ENCODE measurements around the gene ZDHHC5. TPM values are rescaled to one million over a fixed set of nuclear protein-coding genes. Genes with fewer than 3 reads are reported as not detected.

ZDHHC5 gene
- total RNA-seq, 1 donor from 2014 or later, result 89.8 TPM

DNA sequence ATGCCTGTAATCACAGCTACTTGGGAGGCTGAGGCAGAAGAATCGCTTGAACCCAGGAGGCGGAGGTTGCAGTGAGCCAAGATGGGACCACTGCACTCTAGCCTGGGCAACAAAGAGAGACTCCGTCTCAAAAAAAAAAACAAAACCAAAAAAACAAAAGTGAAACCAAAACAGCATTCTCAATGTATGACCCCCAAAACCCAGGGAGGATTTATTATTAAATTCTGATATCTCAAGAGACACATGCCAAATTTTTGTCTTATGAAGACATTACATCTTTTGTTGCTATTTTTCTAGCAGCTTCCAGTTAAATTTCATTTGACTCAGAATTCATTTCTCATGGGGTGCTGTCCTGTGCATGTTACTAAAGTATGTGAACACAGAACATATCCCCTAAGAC, 15.3 kb upstream of the ZDHHC5 start:
- Histone ChIP-seq H3K36me3 (ENCODE audit: insufficient read depth, low read length) (no peaks in the 10 kb centered on the region), H3K9ac (ENCODE audit: low read length) (no peak overlapping the region), H3K4me3 (ENCODE audit: insufficient read depth, low read depth, low read length) (no peak overlapping the region), H2AFZ (ENCODE audit: low read depth, low read length) (no peak overlapping the region), H4K20me1 (ENCODE audit: insufficient read depth, low read length) (peaks cover 18% of the 10 kb centered on the region), H3K27ac (ENCODE audit: low read depth, low read length) (no peak overlapping the region), H3K4me2 (ENCODE audit: low read length) (no peak overlapping the region), H3K4me1 (ENCODE audit: insufficient read depth, low read length) (peaks cover 22% of the 10 kb centered on the region), H3K27me3 (ENCODE audit: insufficient read depth, low read length) (peaks cover 16% of the 10 kb centered on the region), H3K79me2 (ENCODE audit: insufficient read depth, low read length) (peaks cover 1% of the 10 kb centered on the region), H3K9me3 (ENCODE audit: insufficient read depth, low read depth, low read length) (no peaks in the 10 kb centered on the region)
- TF ChIP-seq EZH2 (IDR thresholded peaks at IDR 0.05; ENCODE audit: insufficient read depth, low read length) (no peak), CTCF (IDR thresholded peaks at IDR 0.05; ENCODE audit: insufficient read depth, low read depth, low read length) (no peak)
- H3K27me3 Mint-ChIP-seq (ENCODE audit: low read depth, unreplicated experiment), result no peaks in the 10 kb centered on the region
- H3K9me3 Mint-ChIP-seq (ENCODE audit: unreplicated experiment), result no peaks in the 10 kb centered on the region
- no peak overlapping the region for H3K4me3 Mint-ChIP-seq (ENCODE audit: unreplicated experiment)
- peaks cover 31% of the 10 kb centered on the region for H3K4me1 Mint-ChIP-seq (ENCODE audit: low read depth, unreplicated experiment)
- FAIRE-seq (no peak), DNase-seq (ENCODE audit: low read depth) (no peak)
- no peaks in the 10 kb centered on the region for H3K36me3 Mint-ChIP-seq (ENCODE audit: low read depth, unreplicated experiment)
- peak overlapping the region; percentile 66 for H3K27ac Mint-ChIP-seq (ENCODE audit: unreplicated experiment)

DNA sequence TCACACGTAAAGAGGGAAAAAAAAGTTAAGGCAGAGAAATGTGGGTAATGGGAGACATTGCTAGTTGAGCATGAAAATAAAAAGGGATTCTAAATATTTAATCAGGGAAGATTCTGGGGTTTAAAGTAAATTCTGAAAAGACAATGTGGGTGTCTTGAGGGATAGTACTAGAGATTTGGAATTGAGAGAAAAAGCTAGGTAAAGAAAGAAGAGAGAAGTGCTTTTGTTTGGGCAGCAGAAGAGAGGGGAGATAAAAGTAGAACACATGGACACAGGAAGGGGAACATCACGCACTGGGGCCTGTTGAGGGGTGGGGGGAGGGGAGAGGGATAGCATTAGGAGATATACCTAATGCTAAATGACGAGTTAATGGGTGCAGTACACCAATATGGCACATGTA, 14.8 kb upstream of the ZDHHC5 start:
- peaks cover 6% of the 10 kb centered on the region for H3K79me2 ChIP-seq (ENCODE audit: insufficient read depth, low read length)
- H3K9me3 ChIP-seq (ENCODE audit: insufficient read depth, low read depth, low read length), result no peaks in the 10 kb centered on the region
- no peak overlapping the region for H2AFZ ChIP-seq (ENCODE audit: low read depth, low read length)
- DNase-seq (ENCODE audit: low read depth), result no peak
- no peak overlapping the region for H3K4me3 ChIP-seq (ENCODE audit: insufficient read depth, low read depth, low read length)
- H3K9ac ChIP-seq (ENCODE audit: low read length), result no peak overlapping the region
- TF ChIP-seq EZH2 (IDR thresholded peaks at IDR 0.05; ENCODE audit: insufficient read depth, low read length) (no peak), CTCF (IDR thresholded peaks at IDR 0.05; ENCODE audit: insufficient read depth, low read depth, low read length) (no peak)
- H3K9me3 Mint-ChIP-seq (ENCODE audit: unreplicated experiment), result no peaks in the 10 kb centered on the region
- H3K4me3 Mint-ChIP-seq (ENCODE audit: unreplicated experiment), result no peak overlapping the region
- H3K36me3 ChIP-seq (ENCODE audit: insufficient read depth, low read length), result no peaks in the 10 kb centered on the region
- H3K27ac Mint-ChIP-seq (ENCODE audit: unreplicated experiment), result no peak overlapping the region
- no peak for FAIRE-seq
- H3K4me1 Mint-ChIP-seq (ENCODE audit: low read depth, unreplicated experiment), result peaks cover 26% of the 10 kb centered on the region
- no peaks in the 10 kb centered on the region for H3K27me3 Mint-ChIP-seq (ENCODE audit: low read depth, unreplicated experiment)
- no peak overlapping the region for H3K4me2 ChIP-seq (ENCODE audit: low read length)
- H3K27ac ChIP-seq (ENCODE audit: low read depth, low read length), result no peak overlapping the region
- no peaks in the 10 kb centered on the region for H3K36me3 Mint-ChIP-seq (ENCODE audit: low read depth, unreplicated experiment)
- peaks cover 11% of the 10 kb centered on the region for H3K27me3 ChIP-seq (ENCODE audit: insufficient read depth, low read length)
- peaks cover 15% of the 10 kb centered on the region for H4K20me1 ChIP-seq (ENCODE audit: insufficient read depth, low read length)
- H3K4me1 ChIP-seq (ENCODE audit: insufficient read depth, low read length), result peaks cover 20% of the 10 kb centered on the region

GRCh38 chr11:57656885-57657193, 11.1 kb upstream of the ZDHHC5 start:
- H3K9me3 Mint-ChIP-seq (ENCODE audit: unreplicated experiment), result no peaks in the 10 kb centered on the region
- Histone ChIP-seq H3K27me3 (ENCODE audit: insufficient read depth, low read length) (no peaks in the 10 kb centered on the region), H3K36me3 (ENCODE audit: insufficient read depth, low read length) (peaks cover 17% of the 10 kb centered on the region), H3K27ac (ENCODE audit: low read depth, low read length) (peak overlapping the region; percentile 76), H3K4me2 (ENCODE audit: low read length) (peak overlapping the region; percentile 94), H3K79me2 (ENCODE audit: insufficient read depth, low read length) (peaks cover 34% of the 10 kb centered on the region), H3K4me1 (ENCODE audit: insufficient read depth, low read length) (peaks cover 4% of the 10 kb centered on the region), H4K20me1 (ENCODE audit: insufficient read depth, low read length) (peaks cover 4% of the 10 kb centered on the region), H3K9ac (ENCODE audit: low read length) (peak overlapping the region; percentile 80), H3K4me3 (ENCODE audit: insufficient read depth, low read depth, low read length) (peak overlapping the region; percentile 94), H3K9me3 (ENCODE audit: insufficient read depth, low read depth, low read length) (no peaks in the 10 kb centered on the region), H2AFZ (ENCODE audit: low read depth, low read length) (peak overlapping the region; percentile 16)
- H3K27ac Mint-ChIP-seq (ENCODE audit: unreplicated experiment), result peak overlapping the region; percentile 60
- DNase-seq (ENCODE audit: low read depth), result no peak
- H3K27me3 Mint-ChIP-seq (ENCODE audit: low read depth, unreplicated experiment), result no peaks in the 10 kb centered on the region
- no peak for FAIRE-seq
- H3K4me3 Mint-ChIP-seq (ENCODE audit: unreplicated experiment), result peak overlapping the region; percentile 99
- TF ChIP-seq CTCF (IDR thresholded peaks at IDR 0.05; ENCODE audit: insufficient read depth, low read depth, low read length) (no peak), EZH2 (IDR thresholded peaks at IDR 0.05; ENCODE audit: insufficient read depth, low read length) (no peak)
- peaks cover 5% of the 10 kb centered on the region for H3K36me3 Mint-ChIP-seq (ENCODE audit: low read depth, unreplicated experiment)
- peaks cover 6% of the 10 kb centered on the region for H3K4me1 Mint-ChIP-seq (ENCODE audit: low read depth, unreplicated experiment)

Data from astrocyte (in vitro differentiated cells and primary cell).